ENCODE measurements around the gene LRRC34. TPM values are rescaled to one million over a fixed set of nuclear protein-coding genes. Genes with fewer than 3 reads are reported as not detected.
A peak's percentile ranks its signal among the peaks of the same experiment; 100 is the strongest.

The LRRC34 gene
- total and polyA plus RNA-seq, 2 experiments from 2014 or later = 0.50 to 0.97 TPM

DNA sequence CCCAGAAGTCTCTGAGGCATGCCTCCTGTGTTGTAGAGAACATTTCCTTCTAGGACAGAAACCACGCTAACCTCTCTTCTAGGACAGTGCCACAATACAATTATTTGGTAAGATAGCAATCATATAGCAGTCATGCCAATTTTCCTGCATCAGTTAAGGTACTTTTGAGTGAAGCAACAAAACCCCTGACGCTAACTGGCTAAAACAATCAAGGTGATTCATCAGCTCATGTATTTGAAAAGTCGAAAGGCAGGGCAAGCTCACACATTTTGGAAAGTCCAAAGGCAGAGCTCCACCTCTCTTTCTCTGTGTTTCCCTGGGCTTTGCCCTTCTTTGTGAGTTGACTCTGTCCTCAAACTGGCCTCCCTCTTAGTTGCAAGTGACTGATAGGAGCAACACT is 58.0 kb downstream of the LRRC34 start:
- TF ChIP-seq, protein P1, sequence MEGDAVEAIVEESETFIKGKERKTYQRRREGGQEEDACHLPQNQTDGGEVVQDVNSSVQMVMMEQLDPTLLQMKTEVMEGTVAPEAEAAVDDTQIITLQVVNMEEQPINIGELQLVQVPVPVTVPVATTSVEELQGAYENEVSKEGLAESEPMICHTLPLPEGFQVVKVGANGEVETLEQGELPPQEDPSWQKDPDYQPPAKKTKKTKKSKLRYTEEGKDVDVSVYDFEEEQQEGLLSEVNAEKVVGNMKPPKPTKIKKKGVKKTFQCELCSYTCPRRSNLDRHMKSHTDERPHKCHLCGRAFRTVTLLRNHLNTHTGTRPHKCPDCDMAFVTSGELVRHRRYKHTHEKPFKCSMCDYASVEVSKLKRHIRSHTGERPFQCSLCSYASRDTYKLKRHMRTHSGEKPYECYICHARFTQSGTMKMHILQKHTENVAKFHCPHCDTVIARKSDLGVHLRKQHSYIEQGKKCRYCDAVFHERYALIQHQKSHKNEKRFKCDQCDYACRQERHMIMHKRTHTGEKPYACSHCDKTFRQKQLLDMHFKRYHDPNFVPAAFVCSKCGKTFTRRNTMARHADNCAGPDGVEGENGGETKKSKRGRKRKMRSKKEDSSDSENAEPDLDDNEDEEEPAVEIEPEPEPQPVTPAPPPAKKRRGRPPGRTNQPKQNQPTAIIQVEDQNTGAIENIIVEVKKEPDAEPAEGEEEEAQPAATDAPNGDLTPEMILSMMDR (IDR thresholded peaks at IDR 0.05; ENCODE audit: poor library complexity) = no peak
- TF ChIP-seq EZH2 (IDR thresholded peaks at IDR 0.05; ENCODE audit: borderline replicate concordance) (no peak), EZH2phosphoT487 (IDR thresholded peaks at IDR 0.05; ENCODE audit: low read depth, severe bottlenecking, unreplicated experiment) (no peak)
- Histone ChIP-seq H3K79me2 (no peaks in the 10 kb centered on the region), H3K27me3 (no peaks in the 10 kb centered on the region), H3K4me3 (no peak overlapping the region), H3K9me3 (ENCODE audit: low read depth) (no peaks in the 10 kb centered on the region), H3K9me2 (replicated peaks; ENCODE audit: insufficient read depth) (no peaks in the 10 kb centered on the region), H4K20me1 (ENCODE audit: insufficient read depth, poor library complexity, severe bottlenecking) (no peaks in the 10 kb centered on the region), H2AFZ (no peak overlapping the region), H3K4me1 (ENCODE audit: insufficient read depth) (no peaks in the 10 kb centered on the region), H3K4me2 (no peak overlapping the region), H3K27ac (no peak overlapping the region), H3K36me3 (replicated peaks; ENCODE audit: insufficient read depth, low read depth) (no peaks in the 10 kb centered on the region)
- no peak for DNase-seq (ENCODE audit: low spot score)
- 70% methylated on average over 3 of the region's 3 CpGs for WGBS (ENCODE audit: low lambda C conversion rate, missing lambda C conversion rate)

GRCh38 chr3:169751875-169752274 is 60.8 kb downstream of the LRRC34 start:
- H3K4me2 ChIP-seq = no peak overlapping the region
- no peaks in the 10 kb centered on the region for H3K4me1 ChIP-seq (ENCODE audit: insufficient read depth)
- no peaks in the 10 kb centered on the region for H3K79me2 ChIP-seq
- H3K27me3 ChIP-seq = no peaks in the 10 kb centered on the region
- no peaks in the 10 kb centered on the region for H3K36me3 ChIP-seq (replicated peaks; ENCODE audit: insufficient read depth, low read depth)
- no peak overlapping the region for H2AFZ ChIP-seq
- H3K9me3 ChIP-seq (ENCODE audit: low read depth) = no peaks in the 10 kb centered on the region
- H3K27ac ChIP-seq = no peak overlapping the region
- no peaks in the 10 kb centered on the region for H3K9me2 ChIP-seq (replicated peaks; ENCODE audit: insufficient read depth)
- WGBS (ENCODE audit: low lambda C conversion rate, missing lambda C conversion rate) = 93% methylated on average over 2 of the region's 2 CpGs
- no peak overlapping the region for H3K4me3 ChIP-seq
- DNase-seq (ENCODE audit: low spot score) = no peak
- no peaks in the 10 kb centered on the region for H4K20me1 ChIP-seq (ENCODE audit: insufficient read depth, poor library complexity, severe bottlenecking)
- TF ChIP-seq, protein P1 (IDR thresholded peaks at IDR 0.05; ENCODE audit: poor library complexity) = no peak
- TF ChIP-seq EZH2 (IDR thresholded peaks at IDR 0.05; ENCODE audit: borderline replicate concordance) (no peak), EZH2phosphoT487 (IDR thresholded peaks at IDR 0.05; ENCODE audit: low read depth, severe bottlenecking, unreplicated experiment) (no peak)

DNA sequence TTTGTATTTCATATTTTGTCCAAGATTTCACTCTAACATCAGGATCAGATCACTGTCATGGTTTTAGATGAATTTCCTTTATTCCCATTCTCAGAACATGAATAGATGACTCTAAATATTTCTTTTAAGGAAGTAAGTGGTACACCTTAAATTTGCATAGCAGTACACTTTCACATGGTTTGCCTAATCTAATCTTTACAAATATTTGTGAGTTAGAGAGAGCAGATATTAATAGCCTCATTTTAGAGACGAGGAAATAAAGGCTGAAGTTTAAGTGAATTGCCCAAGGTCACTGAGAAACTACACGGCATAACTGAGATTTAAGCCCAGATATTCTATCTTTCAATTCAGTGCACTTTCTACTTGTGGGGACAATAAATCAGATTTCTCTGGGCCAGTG is 62.0 kb downstream of the LRRC34 start:
- Histone ChIP-seq H3K9me2 (replicated peaks; ENCODE audit: insufficient read depth) (no peaks in the 10 kb centered on the region), H2AFZ (no peak overlapping the region), H3K27ac (no peak overlapping the region), H3K4me1 (ENCODE audit: insufficient read depth) (no peaks in the 10 kb centered on the region), H3K36me3 (replicated peaks; ENCODE audit: insufficient read depth, low read depth) (no peaks in the 10 kb centered on the region), H4K20me1 (ENCODE audit: insufficient read depth, poor library complexity, severe bottlenecking) (no peaks in the 10 kb centered on the region), H3K9me3 (ENCODE audit: low read depth) (no peaks in the 10 kb centered on the region), H3K4me3 (no peak overlapping the region), H3K79me2 (no peaks in the 10 kb centered on the region), H3K27me3 (no peaks in the 10 kb centered on the region), H3K4me2 (no peak overlapping the region)
- DNase-seq (ENCODE audit: low spot score) = no peak
- 52% methylated on average over 2 of the region's 2 CpGs for WGBS (ENCODE audit: low lambda C conversion rate, missing lambda C conversion rate)
- TF ChIP-seq, protein P1 (IDR thresholded peaks at IDR 0.05; ENCODE audit: poor library complexity) = no peak
- no peak for TF ChIP-seq EZH2 (IDR thresholded peaks at IDR 0.05; ENCODE audit: borderline replicate concordance)
- TF ChIP-seq EZH2phosphoT487 (IDR thresholded peaks at IDR 0.05; ENCODE audit: low read depth, severe bottlenecking, unreplicated experiment) = no peak

- TF ChIP-seq EZH2 (IDR thresholded peaks at IDR 0.05; ENCODE audit: borderline replicate concordance) = no peak
- no peak for TF ChIP-seq EZH2phosphoT487 (IDR thresholded peaks at IDR 0.05; ENCODE audit: low read depth, severe bottlenecking, unreplicated experiment)
- TF ChIP-seq, protein P1 (IDR thresholded peaks at IDR 0.05; ENCODE audit: poor library complexity) = no peak
- no peak overlapping the region for H2AFZ ChIP-seq
- WGBS (ENCODE audit: low lambda C conversion rate, missing lambda C conversion rate) = 42% methylated on average over 3 of the region's 3 CpGs
These were observed 64.0 kb downstream of the LRRC34 start for GRCh38 chr3:169748670-169749069.

More at GRCh38 chr3:169748670-169749069, 64.0 kb downstream of the LRRC34 start:
- no peak overlapping the region for H3K4me3 ChIP-seq
- no peaks in the 10 kb centered on the region for H3K27me3 ChIP-seq
- H3K4me1 ChIP-seq (ENCODE audit: insufficient read depth) = no peaks in the 10 kb centered on the region
- peak overlapping the region; percentile 23 for H3K27ac ChIP-seq
- H3K9me2 ChIP-seq (replicated peaks; ENCODE audit: insufficient read depth) = no peaks in the 10 kb centered on the region
- H3K9me3 ChIP-seq (ENCODE audit: low read depth) = no peaks in the 10 kb centered on the region
- no peak for DNase-seq (ENCODE audit: low spot score)
- no peaks in the 10 kb centered on the region for H4K20me1 ChIP-seq (ENCODE audit: insufficient read depth, poor library complexity, severe bottlenecking)
- no peaks in the 10 kb centered on the region for H3K79me2 ChIP-seq
- H3K4me2 ChIP-seq = no peak overlapping the region
- H3K36me3 ChIP-seq (replicated peaks; ENCODE audit: insufficient read depth, low read depth) = no peaks in the 10 kb centered on the region
